HG02973 (cell line): ENCODE results near the gene ABCC5.
"Not testable (repeated sequence)": the region's sequence is repeated elsewhere in the genome, so short reads cannot be mapped to it uniquely, and the experiment has no call there.

Source experiments
- ATAC-seq: cut with Tn5 transposase; IDR thresholded peaks from one replicate; pipeline ENCODE4 v1.9.1; 2021; ENCODE audit warnings: moderate library complexity; ENCODE audit not compliant: unreplicated experiment

ABCC5 gene

DNA sequence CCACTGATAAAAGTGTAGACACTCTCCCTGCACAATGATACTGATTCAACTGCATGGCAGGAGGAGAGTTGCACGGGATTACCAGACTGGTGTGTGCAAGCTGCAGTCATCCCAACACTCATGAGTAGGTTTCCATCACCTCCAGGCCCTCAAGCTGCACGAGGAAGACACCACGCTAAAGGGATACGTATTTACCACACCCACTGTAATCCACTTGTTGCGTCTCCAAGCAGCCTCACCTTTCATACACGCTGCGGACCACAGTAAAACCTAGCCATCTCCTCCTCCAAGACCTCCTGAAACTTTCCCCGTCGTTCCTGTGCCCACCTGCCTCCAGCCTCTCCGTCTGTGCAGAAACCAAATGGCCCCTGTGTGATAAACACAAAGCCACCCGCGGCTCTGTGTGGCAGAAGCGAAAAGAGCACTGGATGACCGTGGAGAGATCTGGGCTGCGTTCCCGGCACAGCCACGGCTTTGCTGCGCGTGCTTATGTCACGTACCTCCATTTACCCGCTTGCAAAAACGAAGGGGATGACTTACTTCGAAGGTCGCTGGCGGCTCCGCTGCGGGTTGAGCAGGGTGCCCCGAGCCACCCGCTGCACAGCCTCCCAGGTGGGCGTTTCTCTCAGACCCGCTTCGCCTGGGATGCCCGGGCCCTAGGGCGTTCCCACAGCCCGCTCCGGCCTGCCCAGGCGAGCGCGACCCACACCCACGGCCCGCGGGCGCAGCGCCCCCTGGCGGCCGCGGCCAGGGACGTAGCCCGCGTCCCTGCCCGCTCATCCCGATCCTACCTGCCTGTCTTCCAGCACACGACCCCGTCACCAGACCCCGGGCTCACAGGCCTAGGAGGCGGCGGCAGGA, 643 bp downstream of the ABCC5 start:
- ATAC-seq: peak; percentile 60

- ATAC-seq: no peak
Observed at GRCh38 chr3:184016169-184016570, 1.5 kb downstream of the ABCC5 start.

- ATAC-seq: no peak
Observed at GRCh38 chr3:184015381-184016019, 2.2 kb downstream of the ABCC5 start.

DNA sequence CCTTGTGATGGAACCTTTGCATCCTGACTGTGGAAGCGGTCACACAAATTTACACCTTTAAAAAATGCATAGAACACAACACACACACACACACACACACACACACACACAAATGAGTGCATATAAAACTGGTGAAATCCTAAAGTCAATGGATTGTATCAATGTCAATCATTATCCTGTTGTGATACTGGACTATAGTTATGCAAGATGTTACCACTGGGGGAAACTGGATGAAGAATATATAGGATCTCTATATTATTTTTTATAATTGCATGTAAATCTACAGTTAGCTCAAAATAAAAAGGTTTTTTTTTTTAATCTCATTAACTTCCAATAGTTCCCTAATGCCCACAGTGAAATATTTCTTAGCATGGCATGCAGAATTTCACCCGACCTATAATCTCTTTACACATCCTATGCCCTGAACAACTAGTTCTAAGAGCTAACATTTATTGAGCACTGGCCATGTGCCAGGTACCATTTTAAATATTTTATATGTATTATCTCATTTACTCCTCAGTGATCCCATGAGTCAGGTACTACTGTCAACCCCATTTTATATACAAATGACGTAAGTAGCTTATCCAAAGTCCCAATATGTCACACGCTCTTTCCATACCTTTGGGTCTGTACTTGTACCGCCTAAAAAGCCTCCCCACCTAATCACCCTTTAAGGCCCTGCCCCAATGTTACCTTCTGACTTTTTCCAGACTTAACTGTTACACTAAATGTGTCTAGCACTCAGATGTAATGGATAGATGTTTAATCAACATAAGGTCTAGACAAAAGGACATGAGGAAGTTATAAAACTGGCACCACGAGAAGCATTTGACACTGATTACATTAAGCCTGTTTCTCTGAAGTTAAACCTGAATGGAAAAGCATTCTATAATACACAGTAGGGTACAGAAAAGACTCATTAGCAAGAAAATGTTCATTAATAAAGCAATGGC, 5.5 kb downstream of the ABCC5 start:
- ATAC-seq: no peak

DNA sequence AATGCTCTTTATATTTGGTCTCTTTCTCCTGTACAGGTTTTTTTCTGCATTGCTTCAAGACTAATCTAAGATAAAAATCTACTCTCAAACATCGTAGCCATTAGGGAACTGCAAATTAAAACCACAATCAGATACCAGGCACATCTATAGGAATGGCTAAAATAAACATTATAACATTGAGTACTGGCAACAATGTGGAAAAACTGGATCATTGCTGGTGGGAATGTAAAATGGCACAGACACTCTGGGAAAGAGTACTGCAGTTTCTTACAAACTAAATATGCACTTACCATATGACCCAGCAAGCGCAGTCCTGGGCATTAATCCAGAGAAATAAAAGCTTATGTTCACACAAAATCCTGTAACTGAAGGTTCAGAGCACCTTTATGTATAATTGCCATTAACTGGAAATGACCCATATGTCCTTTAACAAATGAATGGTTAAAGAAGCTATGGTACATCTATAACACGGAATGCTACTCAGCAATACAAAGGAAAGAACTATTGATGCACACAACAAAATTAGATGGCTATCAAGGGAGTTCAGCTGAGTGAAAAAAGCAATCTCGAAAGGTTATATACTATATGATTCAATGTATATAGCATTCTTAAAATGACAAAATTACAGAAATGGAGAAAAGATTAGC, 6.3 kb downstream of the ABCC5 start:
- ATAC-seq: no peak

- no peak for ATAC-seq
Observed at GRCh38 chr3:184008161-184008560, 9.5 kb downstream of the ABCC5 start.

DNA sequence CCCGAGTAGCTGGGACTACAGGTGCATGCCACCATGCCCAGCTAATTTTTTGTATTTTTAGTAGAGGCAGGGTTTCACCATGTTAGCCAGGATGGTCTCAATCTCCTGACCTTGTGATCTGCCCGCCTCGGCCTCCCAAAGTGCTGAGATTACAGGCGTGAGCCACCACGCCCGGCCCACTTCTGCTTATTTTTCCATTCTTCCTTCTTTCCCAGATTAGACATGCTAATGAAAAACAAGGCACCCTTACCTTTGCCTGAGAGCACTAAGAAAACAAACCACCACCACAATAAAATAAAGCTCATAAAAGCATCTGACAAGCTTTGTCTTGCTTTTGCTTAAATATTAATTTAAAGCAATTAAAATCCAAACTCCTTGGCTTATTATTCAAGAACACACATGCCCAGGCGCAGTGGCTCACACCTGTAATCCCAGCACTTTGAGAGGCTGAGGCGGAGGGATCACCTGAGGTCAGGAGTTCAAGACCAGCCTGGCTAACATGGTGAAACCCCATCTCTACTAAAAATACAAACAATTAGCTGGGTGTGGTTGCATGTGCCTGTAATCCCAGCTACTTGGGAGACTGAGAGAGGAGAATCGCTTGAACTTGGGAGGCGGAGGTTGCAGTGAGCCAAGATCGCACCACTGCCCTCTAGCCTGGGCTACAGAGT, 10.4 kb downstream of the ABCC5 start:
- ATAC-seq: not testable (repeated sequence)

DNA sequence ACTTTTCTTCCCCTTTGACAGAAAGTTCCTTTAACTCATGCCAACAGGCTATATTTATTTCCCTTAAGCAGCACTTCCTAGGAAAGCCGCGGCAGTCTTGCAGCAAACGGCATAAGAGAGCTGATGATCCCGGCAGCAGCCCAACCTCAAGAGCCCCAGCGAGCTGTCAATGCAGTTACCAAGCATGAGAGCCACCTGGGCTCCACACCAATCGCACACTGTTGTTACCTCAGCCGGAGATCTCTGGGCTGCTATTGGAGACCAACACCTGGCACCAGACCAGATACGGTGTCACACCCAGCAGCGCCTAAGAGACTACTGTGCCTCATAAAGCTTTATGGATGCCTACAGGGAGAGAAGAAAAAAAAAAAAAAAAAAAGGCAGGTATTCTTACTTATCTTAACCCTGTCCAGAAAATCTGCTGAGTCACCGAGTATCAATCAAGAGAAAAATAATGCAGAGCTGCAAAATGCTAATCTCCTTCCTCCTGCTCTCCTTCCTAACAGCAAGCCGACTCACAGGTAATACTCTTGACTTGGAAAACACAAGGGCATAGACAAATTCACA, 11.7 kb downstream of the ABCC5 start:
- peak; percentile 83 for ATAC-seq

GRCh38 chr3:184004476-184004875, 13.2 kb downstream of the ABCC5 start:
- no peak for ATAC-seq

GRCh38 chr3:184003187-184003967, 14.3 kb downstream of the ABCC5 start:
- no peak for ATAC-seq

DNA sequence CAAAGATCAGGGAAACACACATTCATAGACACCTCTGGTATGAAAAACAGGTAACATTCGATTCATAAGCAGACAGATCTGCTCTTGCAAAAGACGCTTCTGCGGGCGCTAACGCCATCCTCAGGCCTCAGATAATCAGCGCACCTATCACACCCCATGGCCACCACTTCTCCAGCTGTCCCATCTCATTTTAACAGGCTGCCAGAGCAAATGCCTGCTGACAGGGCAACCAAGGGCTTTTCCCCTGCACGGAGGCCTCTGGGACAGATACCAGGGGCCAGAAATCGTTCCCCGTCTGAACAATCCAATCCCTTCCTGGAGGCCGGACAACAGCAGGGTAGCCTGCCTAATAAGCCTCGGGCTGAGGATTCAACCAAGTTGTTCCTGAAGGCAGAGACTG, 15.2 kb downstream of the ABCC5 start:
- no peak for ATAC-seq

DNA sequence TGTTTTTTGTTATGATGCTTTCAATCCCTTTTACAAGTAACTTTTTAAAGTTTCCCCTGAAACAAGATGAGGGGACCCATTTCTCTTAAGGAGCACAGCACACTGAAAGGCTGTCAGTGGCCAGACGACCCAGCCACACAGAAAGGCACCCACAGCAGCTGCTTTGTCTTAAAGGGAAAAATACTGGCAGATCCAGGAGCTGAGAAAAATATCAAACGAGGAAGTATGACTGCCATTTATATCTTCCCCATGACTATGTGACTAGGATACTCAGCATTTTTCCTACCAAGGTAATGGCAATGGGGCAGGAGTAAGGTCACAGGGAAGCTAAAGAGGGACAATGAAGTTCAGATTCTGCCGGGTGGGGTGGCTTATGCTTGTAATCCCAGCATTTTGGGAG, 15.9 kb downstream of the ABCC5 start:
- no peak for ATAC-seq

- ATAC-seq: no peak
Observed at GRCh38 chr3:183991403-183991802, 26.3 kb downstream of the ABCC5 start.

GRCh38 chr3:183988216-183988790, 29.4 kb downstream of the ABCC5 start:
- ATAC-seq: no peak

DNA sequence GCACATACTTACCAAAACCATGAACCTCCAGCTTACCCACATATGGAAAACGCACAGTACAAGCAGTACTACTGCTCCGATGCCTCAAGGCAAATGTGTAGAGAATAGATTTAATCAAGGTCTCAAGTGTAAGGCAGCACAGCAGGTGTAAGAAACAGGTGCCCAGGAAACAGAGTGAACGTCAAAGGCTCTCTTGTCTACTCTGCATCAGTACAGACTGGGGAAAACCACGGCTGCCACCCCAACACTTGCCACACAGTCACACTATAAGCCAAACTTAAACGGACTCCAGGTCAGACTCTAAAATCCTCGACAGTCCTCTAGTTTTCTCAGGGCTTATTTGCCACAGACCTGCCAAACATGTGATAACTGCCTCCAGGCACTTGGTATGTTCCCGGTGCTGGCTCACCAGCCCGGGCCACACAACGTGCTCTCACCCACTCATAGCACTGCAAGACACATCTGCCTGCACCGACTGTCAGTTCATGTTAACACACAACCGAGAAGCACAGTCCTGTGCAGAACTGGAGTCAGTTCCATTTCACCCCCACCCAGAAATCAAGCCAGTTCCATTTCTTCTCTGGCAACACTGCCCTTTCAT, 30.6 kb downstream of the ABCC5 start:
- ATAC-seq: no peak

GRCh38 chr3:183984749-183985729, 32.6 kb downstream of the ABCC5 start:
- ATAC-seq: no peak

DNA sequence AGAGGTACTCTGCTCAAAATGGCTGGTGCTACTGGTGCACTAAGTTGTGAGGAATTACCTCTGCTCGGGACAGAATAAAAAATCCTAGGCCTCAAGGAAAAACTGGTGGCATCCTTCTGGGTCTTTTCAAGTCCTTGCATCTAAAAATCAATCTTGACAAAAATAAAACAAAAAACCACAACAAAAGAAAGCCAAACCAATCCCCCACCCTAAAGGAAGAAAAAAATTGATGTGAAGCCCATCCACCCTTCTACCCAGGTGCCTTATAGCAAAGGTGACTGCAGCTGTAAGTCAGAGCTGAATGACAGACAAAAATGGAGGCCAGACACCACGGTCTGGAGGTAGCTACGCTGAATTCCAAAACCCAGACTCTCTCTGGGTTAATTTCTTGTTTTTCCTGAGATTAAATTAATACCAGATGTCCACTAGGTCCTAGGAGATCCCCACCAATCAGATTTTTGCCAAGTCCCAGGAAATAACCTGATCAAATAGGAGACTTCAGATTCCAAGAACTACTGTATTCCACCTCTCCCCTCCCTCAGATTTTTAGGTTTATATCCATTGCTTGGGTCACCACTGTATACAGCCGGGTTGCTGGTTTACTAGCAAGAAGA, 33.5 kb downstream of the ABCC5 start:
- no peak for ATAC-seq
